Endothelial cell of umbilical vein (primary cell): ENCODE measurements around the gene BRWD1. TPM values are rescaled to one million over a fixed set of nuclear protein-coding genes. Genes with fewer than 3 reads are reported as not detected.

ENCODE experiments used
- BruUV-seq: library from RNA; stranded (reverse); fragments of 400-500 nt; replicated peaks from 2 replicates; lab custom pipeline; 2021; lab: Mats Ljungman, UMichigan
- CTCF ChIA-PET: fragments of 300-600, 350-600 bp; sonication (Branson Sonifier 250); formaldehyde crosslinking; loops from one replicate; lab custom pipeline; 2021; ENCODE audit warnings: antibody characterized with exemption, inconsistent platforms; lab: Charles Lee
- POLR2A ChIA-PET: fragments of 300-600, 350-600 bp; sonication (Branson Sonifier 250); formaldehyde crosslinking; loops from one replicate; lab custom pipeline; 2021; ENCODE audit warnings: antibody characterized with exemption, inconsistent platforms; lab: Charles Lee
- DNase-seq: peaks from one replicate; pipeline ENCODE4 v3.0.0-alpha.2; 2011; ENCODE audit warnings: low read depth, low spot score
- FAIRE-seq: peaks from 2 replicates; lab custom pipeline; 2011; peaks lifted over from hg19 to GRCh38; lab: Jason Lieb, UNC
- H2AFZ ChIP-seq: 2 replicates; pipeline ENCODE4 v1.6.0; 2012; ENCODE audit warnings: low read depth, low read length, control low read depth, inconsistent platforms
- H3K27ac ChIP-seq: 2 replicates; pipeline ENCODE4 v1.5.1; 2011; ENCODE audit warnings: low read depth, mild to moderate bottlenecking, control low read depth, low read length, moderate library complexity; ENCODE audit not compliant: insufficient read depth
- H3K27me3 ChIP-seq, 2 experiments: 2 replicates each; pipeline versions ENCODE4 v1.6.0 to v1.6.1; 2011; ENCODE audit warnings: low read length in 2 of 2, mixed read lengths in 1 of 2; ENCODE audit not compliant: control insufficient read depth in 2 of 2, insufficient read depth in 2 of 2
- H3K36me3 ChIP-seq, 2 experiments: 2 replicates in 1 of 2; 3 replicates in 1 of 2; pipeline ENCODE4 v1.5.1; 2011; ENCODE audit warnings: low read length in 2 of 2, mild to moderate bottlenecking in 1 of 2, moderate library complexity in 1 of 2; ENCODE audit not compliant: control insufficient read depth in 2 of 2, insufficient read depth in 2 of 2; ENCODE audit errors: extremely low read depth in 1 of 2
- H3K4me1 ChIP-seq: 3 replicates; pipeline ENCODE4 v1.5.1; 2011; ENCODE audit warnings: mild to moderate bottlenecking, low read length; ENCODE audit not compliant: control insufficient read depth, insufficient read depth; ENCODE audit errors: extremely low read depth
- H3K4me2 ChIP-seq: 2 replicates; pipeline ENCODE4 v1.6.1; 2011; ENCODE audit warnings: low read length, control low read depth, mixed read lengths; ENCODE audit not compliant: insufficient read depth
- H3K4me3 ChIP-seq, 3 experiments: fragments of 200-600 bp in 1 of 3; sonication (generic), shearing (Covaris generic) in 1 of 3; replicated peaks in 1 of 3; 2 replicates each; pipeline ENCODE4 v1.5.1; 2011 to 2016; ENCODE audit warnings: control low read depth in 3 of 3, low read length in 3 of 3, mild to moderate bottlenecking in 2 of 3, inconsistent platforms in 1 of 3, low read depth in 1 of 3, moderate library complexity in 1 of 3; ENCODE audit not compliant: insufficient read depth in 1 of 3
- H3K79me2 ChIP-seq: 2 replicates; pipeline ENCODE4 v1.6.0; 2012; ENCODE audit warnings: low read length, inconsistent platforms; ENCODE audit not compliant: control insufficient read depth, insufficient read depth
- H3K9ac ChIP-seq: replicated peaks from 2 replicates; pipeline ENCODE3; 2011; ENCODE audit warnings: low read length, control low read depth; ENCODE audit not compliant: insufficient read depth; ENCODE audit errors: extremely low read depth
- H3K9me1 ChIP-seq: replicated peaks from 3 replicates; pipeline ENCODE4 v1.6.0; 2011; ENCODE audit warnings: mild to moderate bottlenecking, low read length; ENCODE audit not compliant: control insufficient read depth, insufficient read depth; ENCODE audit errors: extremely low read depth
- H3K9me3 ChIP-seq: replicated peaks from 2 replicates; pipeline ENCODE4 v1.5.1; 2012; ENCODE audit warnings: low read length, inconsistent platforms; ENCODE audit not compliant: control insufficient read depth, insufficient read depth
- H4K20me1 ChIP-seq: replicated peaks from 2 replicates; pipeline ENCODE3; 2011; ENCODE audit warnings: mild to moderate bottlenecking, low read length; ENCODE audit not compliant: control insufficient read depth, insufficient read depth; ENCODE audit errors: extremely low read depth
- EZH2 ChIP-seq: IDR thresholded peaks from 2 replicates; pipeline ENCODE4 v1.6.1; 2012; ENCODE audit warnings: borderline replicate concordance, low read depth, mild to moderate bottlenecking, moderate library complexity, low read length, inconsistent platforms; ENCODE audit not compliant: severe bottlenecking
- FOS ChIP-seq: IDR thresholded peaks from 2 replicates; pipeline ENCODE4 v1.6.1; 2011; ENCODE audit warnings: mild to moderate bottlenecking, low read length, moderate library complexity, borderline replicate concordance; ENCODE audit not compliant: insufficient read depth
- GATA2 ChIP-seq: IDR thresholded peaks from 2 replicates; pipeline ENCODE4 v1.7.0; 2011; ENCODE audit warnings: low read depth, mild to moderate bottlenecking, moderate library complexity, mixed read lengths, low read length; ENCODE audit not compliant: insufficient read length, insufficient read depth
- JUN ChIP-seq: IDR thresholded peaks from 2 replicates; pipeline ENCODE4 v1.6.1; 2011; ENCODE audit warnings: borderline replicate concordance, low read depth; ENCODE audit not compliant: insufficient read length, insufficient read depth
- MYC ChIP-seq: IDR thresholded peaks from one replicate; pipeline ENCODE4 v1.6.1; 2011; ENCODE audit warnings: mild to moderate bottlenecking, low read depth, low read length
- POLR2A ChIP-seq: IDR thresholded peaks from 2 replicates; pipeline ENCODE4 v1.6.1; 2012; ENCODE audit warnings: low read depth, mild to moderate bottlenecking, control low read depth, low read length
- POLR2AphosphoS5 ChIP-seq: IDR thresholded peaks from 2 replicates; pipeline ENCODE4 v1.6.1; 2012; ENCODE audit warnings: low read depth, mild to moderate bottlenecking, control low read depth, low read length, moderate library complexity; ENCODE audit not compliant: insufficient read depth
- dilution Hi-C: fragments of 300-500 bp; cut with MboI; formaldehyde crosslinking; loops from one replicate; pipeline ENCODE4 v1.15.0; 2019; ENCODE audit warnings: low sequenced_read_pairs; ENCODE audit not compliant: extremely low pct_ligation_motif_present
- intact Hi-C: fragments of 100-400 bp; cut with micrococcal nuclease; formaldehyde crosslinking; loops from one replicate; pipeline ENCODE4 v1.10.0; 2022
- polyA plus RNA-seq, 4 experiments: library from polyadenylated mRNA; depleted of rRNA in 3 of 4; stranded (reverse) in 3 of 4; unstranded in 1 of 4; fragments of >200 nt; gene quantifications; 2 replicates each; pipeline versions ENCODE4 v1.2.1 to v1.2.3, GENCODE V29; 2011 to 2012; ENCODE audit warnings: missing spikeins in 1 of 4
- total RNA-seq: library from RNA; stranded (reverse); gene quantifications from 2 replicates; pipeline ENCODE4 v1.2.3, GENCODE V29; 2021
- TF ChIP-seq, protein P1 (sequence below): IDR thresholded peaks from 2 replicates; pipeline ENCODE4 v1.6.1; 2011; ENCODE audit not compliant: insufficient read depth, insufficient read length
- TF ChIP-seq, protein P2 (sequence below), 2 donors: IDR thresholded peaks; 1 replicate in 1 of 2; 2 replicates in 1 of 2; pipeline ENCODE4 v1.5.1; 2011; ENCODE audit warnings: low read length in 2 of 2, mild to moderate bottlenecking in 2 of 2, moderate library complexity in 2 of 2, control low read depth in 1 of 2, inconsistent platforms in 1 of 2, low read depth in 1 of 2; ENCODE audit not compliant: insufficient read depth in 1 of 2; ENCODE audit errors: extremely low read depth in 1 of 2

Gene BRWD1
- total and polyA plus RNA-seq, 2 donors (not counting 3 experiments of a cell fraction or from before 2014, with no cell fraction given): 6.1 to 33.2 TPM

DNA sequence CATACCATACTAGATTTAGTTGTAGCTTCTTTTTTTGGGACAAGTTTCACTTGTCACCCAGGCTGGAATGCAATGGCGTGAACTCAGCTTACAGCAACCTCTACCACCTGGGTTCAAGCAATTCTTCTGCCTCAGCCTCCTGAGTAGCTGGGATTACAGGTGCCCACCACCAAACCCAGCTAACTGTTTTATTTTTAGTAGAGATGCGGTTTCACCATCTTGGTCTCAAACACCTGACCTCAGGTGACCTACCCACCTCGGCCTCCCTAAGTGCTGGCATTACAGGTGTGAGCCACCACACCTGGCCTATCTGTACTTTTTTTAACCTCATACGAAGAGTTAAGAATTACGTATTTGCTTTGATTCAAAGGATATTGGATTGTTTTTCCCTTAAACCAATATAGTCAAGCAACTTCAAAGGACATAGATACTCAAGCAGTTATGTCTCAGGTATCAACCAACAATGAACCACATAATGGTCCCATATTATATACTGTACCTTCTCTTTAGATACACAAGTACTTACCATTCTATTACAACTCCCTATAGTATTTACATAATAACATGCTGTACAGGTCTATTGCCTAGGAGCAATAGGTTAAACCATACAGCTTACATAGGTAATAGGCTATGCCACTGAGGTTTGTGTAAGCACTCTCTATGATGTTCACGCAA lies 28.0 kb upstream of the BRWD1 start:
- no TSS peak for BruUV-seq
- peaks cover 15% of the 10 kb centered on the region for H3K4me1 ChIP-seq
- peaks cover 5% of the 10 kb centered on the region for H4K20me1 ChIP-seq
- no peaks in the 10 kb centered on the region for H3K27me3 ChIP-seq
- no peak overlapping the region for H3K4me3 ChIP-seq
- H3K27ac ChIP-seq: no peak overlapping the region
- dilution Hi-C loops: no loop called here
- no peak overlapping the region for H3K9ac ChIP-seq
- ChIA-PET POLR2A (no interaction called here), CTCF (interaction anchor here (1.1 kb wide), 1 partner anchor 14 kb away, joined by 3 read pairs; no protein-coding TSS in a partner anchor)
- intact Hi-C loops: no loop called here
- no peaks in the 10 kb centered on the region for H3K9me1 ChIP-seq
- TF ChIP-seq POLR2A: no peak
- TF ChIP-seq, protein P1, sequence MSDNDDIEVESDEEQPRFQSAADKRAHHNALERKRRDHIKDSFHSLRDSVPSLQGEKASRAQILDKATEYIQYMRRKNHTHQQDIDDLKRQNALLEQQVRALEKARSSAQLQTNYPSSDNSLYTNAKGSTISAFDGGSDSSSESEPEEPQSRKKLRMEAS: no peak
- TF ChIP-seq POLR2AphosphoS5: no peak
- no peak for TF ChIP-seq MYC
- TF ChIP-seq FOS: no peak
- TF ChIP-seq JUN: no peak
- TF ChIP-seq EZH2: no peak
- TF ChIP-seq GATA2: no peak
- TF ChIP-seq, protein P2, sequence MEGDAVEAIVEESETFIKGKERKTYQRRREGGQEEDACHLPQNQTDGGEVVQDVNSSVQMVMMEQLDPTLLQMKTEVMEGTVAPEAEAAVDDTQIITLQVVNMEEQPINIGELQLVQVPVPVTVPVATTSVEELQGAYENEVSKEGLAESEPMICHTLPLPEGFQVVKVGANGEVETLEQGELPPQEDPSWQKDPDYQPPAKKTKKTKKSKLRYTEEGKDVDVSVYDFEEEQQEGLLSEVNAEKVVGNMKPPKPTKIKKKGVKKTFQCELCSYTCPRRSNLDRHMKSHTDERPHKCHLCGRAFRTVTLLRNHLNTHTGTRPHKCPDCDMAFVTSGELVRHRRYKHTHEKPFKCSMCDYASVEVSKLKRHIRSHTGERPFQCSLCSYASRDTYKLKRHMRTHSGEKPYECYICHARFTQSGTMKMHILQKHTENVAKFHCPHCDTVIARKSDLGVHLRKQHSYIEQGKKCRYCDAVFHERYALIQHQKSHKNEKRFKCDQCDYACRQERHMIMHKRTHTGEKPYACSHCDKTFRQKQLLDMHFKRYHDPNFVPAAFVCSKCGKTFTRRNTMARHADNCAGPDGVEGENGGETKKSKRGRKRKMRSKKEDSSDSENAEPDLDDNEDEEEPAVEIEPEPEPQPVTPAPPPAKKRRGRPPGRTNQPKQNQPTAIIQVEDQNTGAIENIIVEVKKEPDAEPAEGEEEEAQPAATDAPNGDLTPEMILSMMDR (IDR thresholded peaks at IDR 0.05; ENCODE audit: extremely low read depth in 1 of 2, insufficient read depth in 1 of 2, low read depth in 1 of 2, low read length in 2 of 2): no peak
- no peak overlapping the region for H2AFZ ChIP-seq
- peaks cover 17% of the 10 kb centered on the region for H3K79me2 ChIP-seq
- no peak for FAIRE-seq
- H3K9me3 ChIP-seq: no peaks in the 10 kb centered on the region
- no peak for DNase-seq
- no peak overlapping the region for H3K4me2 ChIP-seq
- H3K36me3 ChIP-seq: peaks cover 10 to 28% of the 10 kb centered on the region in 2 experiments
